ENCODE measurements around the gene SLC25A47.

SLC25A47 gene

DNA sequence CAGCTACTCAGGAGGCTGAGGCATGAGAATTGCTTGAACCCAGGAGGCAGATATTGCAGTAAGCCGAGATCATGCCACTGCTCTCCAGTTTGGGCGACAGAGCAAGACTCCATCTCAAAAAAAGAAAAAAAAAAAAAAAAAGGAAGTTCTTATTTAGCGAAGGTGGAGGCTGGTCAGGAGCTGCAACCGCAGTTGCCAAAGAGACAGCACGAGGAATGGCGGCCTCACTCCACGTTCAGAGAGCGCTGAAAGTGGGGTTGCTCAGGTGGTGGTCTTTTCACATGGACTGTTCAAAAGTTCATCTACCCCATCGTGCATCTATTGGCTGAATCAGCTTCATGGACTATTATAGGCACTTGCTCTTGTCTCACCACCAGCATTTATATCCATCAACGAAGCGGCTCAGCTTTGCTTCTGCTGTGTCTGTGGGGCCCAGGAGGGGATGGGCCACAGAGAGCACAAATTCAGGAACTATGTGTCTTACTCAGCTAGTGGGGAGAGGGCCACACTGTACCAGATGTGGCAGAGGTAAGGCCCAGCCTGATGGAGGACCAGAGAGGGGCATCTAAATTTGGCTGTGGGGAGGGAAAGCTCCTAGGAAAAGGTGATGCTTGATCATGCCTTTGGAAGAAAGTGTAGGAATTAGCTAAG, 27.3 kb downstream of the SLC25A47 start:
- DNase-seq: no peak

DNA sequence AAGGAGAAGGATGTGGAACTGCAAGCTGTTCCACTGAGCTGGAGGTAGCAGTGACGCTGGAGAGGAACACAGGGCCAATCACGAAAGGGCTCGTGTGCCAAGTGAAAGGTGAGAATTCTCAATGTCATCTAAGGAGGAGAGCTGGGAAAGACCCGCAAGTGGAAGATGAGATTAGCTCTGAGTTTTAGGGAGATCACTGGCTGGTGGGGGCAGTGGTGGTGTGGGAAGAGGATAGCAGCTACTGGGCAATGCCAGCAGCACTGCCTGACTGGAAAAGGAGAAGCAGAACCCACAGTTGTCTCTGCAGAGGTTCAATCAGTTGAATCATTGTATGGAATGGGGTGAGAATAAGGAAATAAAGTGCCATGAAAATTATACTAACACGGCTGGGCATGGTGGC, 27.8 kb downstream of the SLC25A47 start:
- DNase-seq: no peak

- no peak for DNase-seq
These were observed 35.3 kb downstream of the SLC25A47 start for GRCh38 chr14:100358396-100358795.

DNA sequence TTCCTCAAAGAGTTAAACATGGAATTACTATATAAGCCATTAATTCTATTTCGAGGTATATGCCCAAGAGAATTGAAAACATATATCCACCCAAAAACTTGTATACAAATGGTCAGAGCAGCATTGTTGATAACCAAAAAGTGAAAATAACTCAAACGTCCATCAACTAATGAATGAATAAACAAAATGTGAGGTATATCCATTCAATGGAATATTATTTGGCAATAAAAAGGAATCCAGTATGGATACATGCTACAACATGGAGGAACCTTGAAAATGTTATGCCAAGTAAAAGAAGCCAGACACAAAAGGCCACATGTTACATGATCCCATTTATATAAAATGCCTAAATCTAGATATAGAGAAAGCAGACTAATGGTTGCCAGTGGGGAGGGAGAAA, 36.0 kb downstream of the SLC25A47 start:
- no peak for DNase-seq

DNA sequence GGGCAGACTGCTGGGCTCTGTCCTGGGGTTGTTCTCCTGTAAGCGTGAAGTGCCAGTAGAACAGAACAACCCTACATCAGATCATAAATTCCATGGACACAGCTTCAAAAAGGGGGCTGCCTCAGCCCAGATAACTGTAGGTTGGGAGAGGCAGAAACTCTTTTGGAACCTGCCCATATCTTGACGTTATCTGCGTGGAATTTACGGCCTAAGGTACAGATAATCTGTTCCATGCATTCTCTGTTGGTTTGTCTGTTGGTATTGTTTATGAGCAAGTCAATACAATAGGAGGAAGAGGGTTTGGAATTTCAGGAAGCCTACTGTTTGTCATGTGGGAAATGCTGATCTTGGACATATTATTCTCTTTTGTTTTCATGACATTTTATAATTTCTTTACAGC, 36.7 kb downstream of the SLC25A47 start:
- DNase-seq: no peak

GRCh38 chr14:100361626-100362025, 38.5 kb downstream of the SLC25A47 start:
- DNase-seq: no peak

DNA sequence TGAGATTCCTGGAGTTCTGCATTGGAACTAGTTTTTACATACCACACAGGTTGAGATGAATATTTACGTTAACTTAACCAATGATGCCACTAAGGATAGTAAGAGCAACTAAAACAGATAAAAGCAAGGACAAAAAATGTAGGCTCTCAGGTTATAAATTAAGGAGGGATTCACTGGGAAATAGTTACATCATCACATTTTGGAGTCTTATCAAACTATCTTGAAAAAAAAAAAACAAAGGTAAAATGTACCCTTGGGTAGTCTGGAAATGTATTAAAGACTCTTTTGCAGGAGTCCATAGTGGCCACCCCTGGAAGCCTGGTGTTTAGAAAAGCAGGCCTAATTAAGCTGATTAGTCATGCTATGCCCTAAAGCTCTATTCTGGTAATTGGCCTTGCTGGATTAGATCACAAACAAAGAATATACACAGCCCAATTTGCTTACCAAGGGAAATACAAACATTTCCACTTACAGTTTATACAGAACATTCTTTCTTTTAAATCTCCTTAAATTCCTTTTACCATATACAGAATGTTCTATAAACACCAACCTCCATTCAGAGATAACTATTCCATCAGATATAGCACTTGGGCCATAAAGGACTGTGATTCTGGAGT, 39.3 kb downstream of the SLC25A47 start:
- DNase-seq: no peak

- no peak for DNase-seq
These were observed 39.9 kb downstream of the SLC25A47 start for GRCh38 chr14:100363053-100363452.

DNA sequence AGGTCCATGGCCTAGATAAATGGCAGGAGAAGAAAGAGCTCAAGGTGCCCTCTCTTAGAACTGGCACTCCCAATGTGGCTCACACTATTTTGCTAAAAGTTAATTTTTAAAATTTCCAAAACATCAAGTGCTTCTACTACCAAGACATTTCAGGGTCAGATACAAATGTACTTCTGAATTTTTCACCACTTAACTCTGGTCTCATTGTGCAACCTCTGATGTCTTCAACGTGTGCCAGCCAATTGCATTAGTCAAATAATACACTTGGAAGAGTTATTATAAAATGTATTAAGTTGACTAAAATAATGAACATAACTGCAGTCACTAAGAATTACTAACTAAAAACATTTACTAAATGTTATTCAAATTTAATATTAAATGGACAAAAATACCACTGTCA, 41.3 kb downstream of the SLC25A47 start:
- DNase-seq: no peak

DNA sequence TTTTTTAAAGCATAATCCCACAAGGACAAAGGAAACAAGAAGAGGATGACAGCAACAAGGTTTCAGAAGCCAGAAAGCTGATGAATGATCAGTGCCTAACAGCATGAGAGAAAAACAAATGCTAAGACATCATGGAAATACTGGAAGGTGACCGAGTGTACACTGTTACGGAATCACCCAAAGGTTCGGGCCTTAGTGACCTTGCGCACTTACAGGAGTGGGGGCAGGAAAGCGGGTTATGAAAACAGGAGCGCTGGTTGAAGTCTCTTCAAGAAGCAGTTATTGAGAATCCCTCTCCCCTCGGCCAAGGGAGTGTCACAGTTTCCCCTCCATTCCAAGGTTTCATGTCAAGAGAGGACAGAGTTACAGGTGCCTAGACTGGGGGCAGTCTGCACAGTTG, 42.6 kb downstream of the SLC25A47 start:
- DNase-seq: no peak

DNA sequence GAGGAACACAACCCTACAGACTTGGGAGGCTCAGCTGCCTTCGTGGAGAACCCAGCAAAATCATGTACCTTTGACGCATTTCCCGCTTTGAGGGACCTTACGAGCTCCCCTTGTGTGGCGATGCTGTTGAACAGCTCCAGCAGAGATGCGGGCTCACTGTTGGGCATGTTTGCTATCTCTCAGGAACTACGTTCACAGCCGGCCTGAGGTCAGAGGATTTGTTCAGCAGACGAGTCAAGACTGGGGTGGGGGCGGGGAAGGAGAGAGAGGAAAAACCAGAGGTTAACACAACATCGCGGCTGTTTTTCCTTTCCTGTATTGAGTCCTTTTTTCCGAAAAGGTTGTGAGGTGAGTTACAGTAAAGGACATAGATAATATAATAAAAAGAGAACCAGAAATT, 45.9 kb downstream of the SLC25A47 start:
- no peak for DNase-seq

- no peak for DNase-seq
These were observed 46.9 kb downstream of the SLC25A47 start for GRCh38 chr14:100370003-100370402.

DNA sequence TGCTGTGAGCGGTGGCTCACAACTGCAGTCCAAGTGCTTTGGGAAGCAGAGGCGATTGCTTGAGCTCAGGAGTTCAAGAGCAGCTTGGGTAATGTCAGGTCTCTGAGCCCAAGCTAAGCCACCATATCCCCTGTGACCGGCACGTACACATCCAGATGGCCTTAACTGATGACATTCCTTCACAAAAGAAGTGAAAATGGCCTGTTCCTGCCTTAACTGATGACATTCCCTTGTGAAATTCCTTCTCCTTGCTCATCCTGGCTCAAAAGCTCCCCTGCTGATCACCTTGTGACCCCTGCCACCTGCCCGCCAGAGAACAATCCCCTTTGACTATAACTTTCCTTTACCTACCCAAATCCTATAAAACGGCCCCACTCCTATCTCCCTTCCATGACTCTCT, 48.6 kb downstream of the SLC25A47 start:
- no peak for DNase-seq

GRCh38 chr14:100372357-100373048, 49.4 kb downstream of the SLC25A47 start:
- DNase-seq: no peak

- DNase-seq: no peak
These were observed 51.1 kb downstream of the SLC25A47 start for GRCh38 chr14:100374270-100374669.

DNA sequence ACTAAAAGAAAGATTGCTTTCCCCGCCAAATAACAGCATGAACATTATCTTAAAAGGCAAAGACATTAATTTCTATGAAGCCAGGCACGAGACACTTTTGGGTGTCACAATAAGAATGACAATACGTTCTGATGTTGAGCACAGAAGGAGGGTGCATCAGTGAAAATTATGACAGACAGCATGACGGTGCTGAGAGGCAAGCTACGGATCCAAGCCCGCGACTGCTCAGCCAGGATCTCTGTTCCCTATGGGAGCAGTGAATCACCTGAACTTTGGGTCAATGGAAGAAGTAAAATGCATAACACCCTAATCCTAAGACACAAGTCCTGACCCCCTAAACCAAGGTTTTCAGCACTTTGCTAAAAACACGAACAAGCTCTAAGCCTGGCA, 51.7 kb downstream of the SLC25A47 start:
- no peak for DNase-seq

DNA sequence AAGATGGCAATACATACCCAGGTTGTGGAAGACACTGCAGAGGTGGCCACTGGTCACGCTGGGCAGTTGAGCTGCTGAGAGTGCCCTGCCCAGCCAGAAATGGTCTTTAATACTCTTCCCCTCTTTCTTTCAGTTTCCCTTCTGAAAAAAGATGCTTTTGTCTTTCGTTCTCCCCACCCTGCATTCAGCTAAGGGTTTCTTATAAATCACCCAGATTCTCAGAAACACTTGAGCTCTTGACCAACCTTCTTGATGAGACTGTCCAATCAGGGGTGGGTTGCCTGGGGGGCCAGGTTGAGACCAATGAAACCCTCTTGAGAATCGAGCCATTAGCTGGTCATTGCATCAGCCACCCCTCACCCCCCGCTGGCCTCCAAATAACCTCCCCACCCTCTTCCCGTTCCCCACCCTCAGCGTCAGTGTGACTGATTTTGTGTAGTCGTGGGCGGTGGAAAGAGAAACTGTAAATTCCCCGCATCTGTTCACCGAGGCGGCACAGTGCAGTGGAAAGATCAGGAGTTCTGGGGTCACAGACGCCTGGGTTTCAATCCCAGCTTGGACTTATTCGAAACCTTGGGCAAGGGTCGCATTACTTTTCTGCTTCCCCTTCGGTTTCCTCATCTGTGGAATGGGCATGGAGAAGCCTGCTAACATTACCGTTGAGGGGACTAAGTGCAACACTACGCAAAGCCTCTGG, 52.3 kb downstream of the SLC25A47 start:
- DNase-seq: no peak

GRCh38 chr14:100375963-100376735, 53.0 kb downstream of the SLC25A47 start, which contains the start of gene WDR25:
Gene WDR25 (plus strand): TSS chr14:100376485.
- peak; percentile 73 for DNase-seq

- DNase-seq: no peak
These were observed 53.6 kb downstream of the SLC25A47 start for GRCh38 chr14:100376751-100377171.

Data from DMS153 (cell line).